ENCODE data around the gene BTAF1. TPM values are rescaled to one million over a fixed set of nuclear protein-coding genes. Genes with fewer than 3 reads are reported as not detected.

Gene BTAF1
- total and polyA plus RNA-seq, 8 donors = 5.5 to 16.4 (median 12.5) TPM

DNA sequence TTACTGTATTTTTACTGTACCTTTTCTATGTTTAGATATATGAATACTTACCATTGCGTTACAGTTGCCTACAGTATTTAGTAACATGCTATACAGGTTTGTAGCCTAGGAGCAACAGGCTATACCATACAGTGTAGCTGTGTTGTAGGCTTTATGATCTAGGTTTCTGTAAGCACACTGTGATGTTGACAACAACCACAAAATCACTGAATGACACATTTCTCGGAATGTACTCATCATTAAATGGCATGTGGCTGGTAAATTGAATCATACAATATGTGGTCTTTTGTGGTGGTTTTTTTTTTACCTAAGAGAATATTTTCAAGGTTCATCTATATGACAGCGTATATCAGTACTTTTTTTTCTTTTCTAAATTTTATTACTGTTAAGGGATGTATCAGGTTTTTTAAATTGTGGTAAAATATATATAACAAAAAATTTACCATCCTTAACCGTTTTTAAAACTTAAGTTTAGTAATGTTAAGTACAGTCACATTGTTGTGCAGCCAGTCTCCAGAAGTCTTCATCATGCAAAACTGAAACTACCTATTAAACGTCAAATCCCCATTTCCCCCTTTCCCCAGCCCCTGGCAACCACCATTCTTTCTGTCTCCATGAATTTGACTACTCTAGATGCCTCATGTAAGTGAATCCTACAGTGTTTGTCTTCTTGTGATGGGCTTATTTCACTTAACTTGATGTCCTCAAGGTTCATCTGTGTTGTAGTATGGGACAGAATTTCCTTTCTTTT is 21.5 kb downstream of the BTAF1 start:
- Histone ChIP-seq H3K4me1 (peaks cover 0 to 5% (median 0%) of the 10 kb centered on the region in 3 donors), H3K27me3 (no peaks in the 10 kb centered on the region), H3K9me3 (no peaks in the 10 kb centered on the region), H3K36me3 (peaks cover 0 to 11% (median 0%) of the 10 kb centered on the region in 3 donors), H3K27ac (no peak overlapping the region), H3K4me3 (no peak overlapping the region)
- DNase-seq (no peak), FAIRE-seq (no peak), ATAC-seq (no peak)
- WGBS, 2 donors = 92 to 97% methylated on average over 5 of the region's 5 CpGs
- intact Hi-C loops (cut with DNase I) = no loop called here
- TF ChIP-seq, protein P1, sequence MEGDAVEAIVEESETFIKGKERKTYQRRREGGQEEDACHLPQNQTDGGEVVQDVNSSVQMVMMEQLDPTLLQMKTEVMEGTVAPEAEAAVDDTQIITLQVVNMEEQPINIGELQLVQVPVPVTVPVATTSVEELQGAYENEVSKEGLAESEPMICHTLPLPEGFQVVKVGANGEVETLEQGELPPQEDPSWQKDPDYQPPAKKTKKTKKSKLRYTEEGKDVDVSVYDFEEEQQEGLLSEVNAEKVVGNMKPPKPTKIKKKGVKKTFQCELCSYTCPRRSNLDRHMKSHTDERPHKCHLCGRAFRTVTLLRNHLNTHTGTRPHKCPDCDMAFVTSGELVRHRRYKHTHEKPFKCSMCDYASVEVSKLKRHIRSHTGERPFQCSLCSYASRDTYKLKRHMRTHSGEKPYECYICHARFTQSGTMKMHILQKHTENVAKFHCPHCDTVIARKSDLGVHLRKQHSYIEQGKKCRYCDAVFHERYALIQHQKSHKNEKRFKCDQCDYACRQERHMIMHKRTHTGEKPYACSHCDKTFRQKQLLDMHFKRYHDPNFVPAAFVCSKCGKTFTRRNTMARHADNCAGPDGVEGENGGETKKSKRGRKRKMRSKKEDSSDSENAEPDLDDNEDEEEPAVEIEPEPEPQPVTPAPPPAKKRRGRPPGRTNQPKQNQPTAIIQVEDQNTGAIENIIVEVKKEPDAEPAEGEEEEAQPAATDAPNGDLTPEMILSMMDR (IDR thresholded peaks at IDR 0.05) = no peak

DNA sequence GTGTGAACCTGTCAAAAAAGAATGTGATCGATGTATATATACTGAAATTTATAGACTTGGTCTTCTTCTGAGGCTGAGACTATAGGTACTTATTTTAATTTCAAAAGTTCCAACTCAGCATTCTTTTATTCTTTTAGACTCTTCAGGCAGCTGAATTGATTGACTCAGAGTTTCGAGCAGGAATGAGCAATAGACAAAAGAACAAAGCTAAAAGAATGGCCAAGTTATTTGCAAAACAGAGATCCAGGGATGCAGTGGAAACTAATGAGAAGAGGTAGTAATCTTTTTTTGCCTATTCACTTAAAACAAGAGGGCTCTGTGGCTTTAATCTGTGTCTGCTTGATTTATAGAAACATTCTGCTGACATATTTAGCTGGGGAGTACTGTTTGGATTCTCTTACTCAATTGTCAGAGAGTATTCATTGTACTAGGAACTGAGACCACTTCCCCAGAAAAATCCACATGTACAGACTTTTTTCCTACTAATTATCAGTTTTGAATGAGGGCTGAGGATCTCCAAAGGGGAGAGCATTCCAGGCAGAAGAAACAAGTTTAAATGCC is 30.1 kb downstream of the BTAF1 start:
- Histone ChIP-seq H3K36me3 (peaks cover 0 to 31% (median 17%) of the 10 kb centered on the region in 3 donors), H3K4me3 (no peak overlapping the region), H3K4me1 (no peaks in the 10 kb centered on the region), H3K27ac (no peak overlapping the region), H3K27me3 (no peaks in the 10 kb centered on the region), H3K9me3 (no peaks in the 10 kb centered on the region)
- intact Hi-C loops (cut with DNase I) = no loop called here
- TF ChIP-seq, protein P1 (IDR thresholded peaks at IDR 0.05) = no peak
- 95 to 96% methylated on average over 2 of the region's 2 CpGs for WGBS, 2 donors
- FAIRE-seq (no peak), ATAC-seq (no peak), DNase-seq (no peak)

DNA sequence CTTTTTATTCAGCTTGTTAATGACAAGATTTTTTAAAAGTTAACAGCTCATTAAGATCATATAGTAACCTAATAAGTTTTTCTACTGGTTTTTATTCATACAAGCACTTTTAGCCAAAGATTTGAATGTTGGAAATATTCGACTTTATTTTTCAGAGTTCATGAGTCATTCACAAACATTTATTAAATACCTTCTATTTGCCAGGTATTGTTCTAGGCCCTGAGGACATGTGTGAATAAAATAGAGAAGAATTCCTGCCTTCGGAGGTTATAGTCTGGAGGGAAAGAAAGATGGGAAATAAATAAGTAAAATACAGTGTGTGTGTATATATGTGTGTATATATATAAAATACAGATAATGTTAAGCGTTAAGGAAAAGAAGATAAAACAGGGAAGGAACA is 31.5 kb downstream of the BTAF1 start:
- Histone ChIP-seq H3K9me3 (no peaks in the 10 kb centered on the region), H3K4me1 (no peaks in the 10 kb centered on the region), H3K36me3 (peaks cover 0 to 42% (median 17%) of the 10 kb centered on the region in 3 donors), H3K27ac (no peak overlapping the region), H3K27me3 (no peaks in the 10 kb centered on the region), H3K4me3 (no peak overlapping the region)
- FAIRE-seq (no peak), DNase-seq (no peak), ATAC-seq (no peak)
- WGBS, 2 donors = 53 to 65% methylated on average over 3 of the region's 3 CpGs
- TF ChIP-seq, protein P1 (IDR thresholded peaks at IDR 0.05) = no peak
- intact Hi-C loops (cut with DNase I) = no loop called here

DNA sequence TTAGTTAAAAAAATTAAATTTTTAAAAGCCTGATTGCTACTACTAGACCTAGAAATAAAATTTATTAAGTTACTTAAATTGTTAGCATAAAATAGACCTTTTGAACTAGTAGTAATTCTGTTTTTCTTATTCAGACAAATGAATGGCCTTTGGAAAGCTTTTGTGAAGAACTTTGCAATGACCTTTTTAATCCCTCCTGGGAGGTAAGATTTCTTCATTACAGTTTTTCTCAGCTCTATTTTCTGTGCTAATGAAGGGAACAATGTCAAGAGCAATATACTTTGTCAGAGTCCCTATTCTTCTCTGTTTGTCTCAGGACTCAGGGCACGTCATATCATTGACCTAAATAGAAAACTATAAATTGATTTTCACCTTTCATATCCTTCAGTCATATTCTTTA is 33.5 kb downstream of the BTAF1 start:
- DNase-seq (no peak), FAIRE-seq (peak; percentile 17), ATAC-seq (no peak)
- no peaks in the 10 kb centered on the region for H3K9me3 ChIP-seq
- H3K27me3 ChIP-seq = no peaks in the 10 kb centered on the region
- no peak overlapping the region for H3K27ac ChIP-seq
- TF ChIP-seq, protein P1 (IDR thresholded peaks at IDR 0.05) = no peak
- no peaks in the 10 kb centered on the region for H3K4me1 ChIP-seq
- WGBS, 2 donors = 91 to 100% methylated on average over 1 of the region's 1 CpG
- intact Hi-C loops (cut with DNase I) = no loop called here
- peaks cover 0 to 47% (median 13%) of the 10 kb centered on the region in 3 donors for H3K36me3 ChIP-seq
- no peak overlapping the region for H3K4me3 ChIP-seq

DNA sequence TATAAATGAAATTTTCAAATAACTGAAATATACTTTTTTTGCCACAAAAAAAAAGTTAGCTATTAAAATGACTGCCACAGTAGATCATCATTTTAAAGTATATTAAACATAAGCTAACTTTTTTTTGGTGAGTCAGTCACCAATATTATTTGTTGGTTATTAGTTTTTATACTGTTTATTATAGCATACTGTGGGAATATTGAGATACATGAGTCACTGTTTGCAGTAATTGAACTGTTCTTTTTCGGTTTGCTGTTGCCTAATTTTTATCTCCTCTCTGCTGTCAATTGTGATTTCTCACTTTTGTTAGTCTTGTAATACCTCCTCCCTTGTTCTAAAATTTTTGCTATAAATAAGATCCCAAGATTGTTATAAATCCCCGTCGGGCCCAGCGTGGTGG is 45.7 kb downstream of the BTAF1 start:
- H3K27me3 ChIP-seq = no peaks in the 10 kb centered on the region
- peaks cover 0 to 3% (median 0%) of the 10 kb centered on the region in 3 donors for H3K36me3 ChIP-seq
- no peaks in the 10 kb centered on the region for H3K9me3 ChIP-seq
- 89 to 92% methylated on average over 4 of the region's 4 CpGs for WGBS, 2 donors
- DNase-seq (no peak), FAIRE-seq (no peak), ATAC-seq (no peak)
- H3K4me3 ChIP-seq = no peak overlapping the region
- H3K27ac ChIP-seq = no peak overlapping the region
- intact Hi-C loops (cut with DNase I) = no loop called here
- no peaks in the 10 kb centered on the region for H3K4me1 ChIP-seq
- TF ChIP-seq, protein P1 (IDR thresholded peaks at IDR 0.05) = no peak
